Keratinocyte (primary cell): ENCODE data around the gene KLHL6. TPM values are rescaled to one million over a fixed set of nuclear protein-coding genes. Genes with fewer than 3 reads are reported as not detected.

ENCODE experiments used
- DNase-seq: peaks from one replicate; pipeline ENCODE4 v3.0.0-alpha.2; 2011; ENCODE audit warnings: low read depth, missing footprints, low spot score
- FAIRE-seq: peaks from 2 replicates; lab custom pipeline; 2011; peaks lifted over from hg19 to GRCh38; lab: Jason Lieb, UNC
- H2AFZ ChIP-seq: 2 replicates; pipeline ENCODE4 v1.6.0; 2012; ENCODE audit warnings: low read length, control low read depth, inconsistent platforms; ENCODE audit not compliant: control insufficient read depth
- H3K27ac ChIP-seq: 2 replicates; pipeline ENCODE4 v1.5.1; 2011; ENCODE audit warnings: low read length; ENCODE audit not compliant: control insufficient read depth, insufficient read depth
- H3K27me3 ChIP-seq: 3 replicates; pipeline ENCODE4 v1.6.0; 2011; ENCODE audit warnings: low read length; ENCODE audit not compliant: control insufficient read depth, insufficient read depth; ENCODE audit errors: extremely low read depth
- H3K36me3 ChIP-seq, 2 experiments: 2 replicates in 1 of 2; 3 replicates in 1 of 2; pipeline ENCODE4 v1.5.1; 2011; ENCODE audit warnings: low read length in 2 of 2, mild to moderate bottlenecking in 1 of 2; ENCODE audit not compliant: control insufficient read depth in 2 of 2, insufficient read depth in 2 of 2; ENCODE audit errors: extremely low read depth in 1 of 2
- H3K4me1 ChIP-seq: 3 replicates; pipeline ENCODE4 v1.5.1; 2011; ENCODE audit warnings: low read length; ENCODE audit not compliant: control insufficient read depth, insufficient read depth; ENCODE audit errors: extremely low read depth
- H3K4me2 ChIP-seq: 3 replicates; pipeline ENCODE4 v1.6.0; 2011; ENCODE audit warnings: low read depth, low read length; ENCODE audit not compliant: control insufficient read depth, insufficient read depth; ENCODE audit errors: extremely low read depth
- H3K4me3 ChIP-seq, 3 experiments: fragments of 200-600 bp in 1 of 3; sonication (generic) in 1 of 3; 2 replicates in 2 of 3; 3 replicates in 1 of 3; pipeline ENCODE4 v1.5.1; 2011 to 2016; ENCODE audit warnings: low read length in 3 of 3, mild to moderate bottlenecking in 3 of 3, control low read depth in 2 of 3, inconsistent platforms in 1 of 3, low read depth in 1 of 3, mixed read lengths in 1 of 3, mixed run types in 1 of 3, moderate library complexity in 1 of 3; ENCODE audit not compliant: control insufficient read depth in 2 of 3, insufficient read depth in 2 of 3; ENCODE audit errors: extremely low read depth in 1 of 3
- H3K79me2 ChIP-seq: 2 replicates; pipeline ENCODE4 v1.6.0; 2012; ENCODE audit warnings: low read length; ENCODE audit not compliant: control insufficient read depth, insufficient read depth
- H3K9ac ChIP-seq: 3 replicates; pipeline ENCODE4 v1.6.0; 2011; ENCODE audit warnings: low read length; ENCODE audit not compliant: control insufficient read depth, insufficient read depth; ENCODE audit errors: extremely low read depth
- H3K9me1 ChIP-seq: 3 replicates; pipeline ENCODE4 v1.6.0; 2011; ENCODE audit warnings: low read length; ENCODE audit not compliant: control insufficient read depth, insufficient read depth; ENCODE audit errors: extremely low read depth
- H3K9me3 ChIP-seq: 2 replicates; pipeline ENCODE4 v1.5.1; 2012; ENCODE audit warnings: low read depth, low read length; ENCODE audit not compliant: control insufficient read depth
- H4K20me1 ChIP-seq: 3 replicates; pipeline ENCODE4 v1.6.0; 2011; ENCODE audit warnings: low read length; ENCODE audit not compliant: control insufficient read depth, insufficient read depth; ENCODE audit errors: extremely low read depth
- CTCF ChIP-seq, 3 experiments: IDR thresholded peaks in 1 of 3; conservative IDR thresholded peaks in 1 of 3; optimal IDR thresholded peaks in 1 of 3; 2 replicates in 2 of 3; 3 replicates in 1 of 3; pipeline versions ENCODE3 to v1.5.1; 2011; ENCODE audit warnings: low read length in 3 of 3, mild to moderate bottlenecking in 3 of 3, moderate library complexity in 2 of 3, control low read depth in 1 of 3, inconsistent platforms in 1 of 3; ENCODE audit not compliant: insufficient read depth in 2 of 3; ENCODE audit errors: extremely low read depth in 1 of 3
- EZH2 ChIP-seq: IDR thresholded peaks from one replicate; pipeline ENCODE4 v1.6.1; 2012; ENCODE audit warnings: inconsistent platforms, mild to moderate bottlenecking, low read length, moderate library complexity
- dilution Hi-C: fragments of 300-500 bp; cut with MboI; formaldehyde crosslinking; loops from one replicate; pipeline ENCODE4 v1.7.0; 2020; ENCODE audit warnings: low sequenced_read_pairs; ENCODE audit not compliant: extremely low pct_ligation_motif_present
- polyA plus RNA-seq, 5 experiments: library from polyadenylated mRNA; depleted of rRNA in 3 of 5; stranded (reverse) in 3 of 5; stranded (forward) in 1 of 5; unstranded in 1 of 5; fragments of >200 nt; gene quantifications; 1 replicate in 1 of 5; 2 replicates in 3 of 5; 3 replicates in 1 of 5; pipeline versions ENCODE4 v1.2.1 to v1.2.3, GENCODE V29; 2011 to 2012; ENCODE audit warnings: missing spikeins in 2 of 5, low read depth in 1 of 5, low replicate concordance in 1 of 5

KLHL6 gene
- polyA plus RNA-seq, 1 donor (not counting 4 experiments of a cell fraction or from before 2014, with no cell fraction given), result 0.10 TPM

GRCh38 chr3:183578179-183578578 lies 22.7 kb upstream of the KLHL6 start:
- no peaks in the 10 kb centered on the region for H3K36me3 ChIP-seq
- no peak overlapping the region for H3K4me2 ChIP-seq
- dilution Hi-C loops, result no loop called here
- H2AFZ ChIP-seq, result no peak overlapping the region
- H3K4me1 ChIP-seq, result no peaks in the 10 kb centered on the region
- H3K27ac ChIP-seq, result no peak overlapping the region
- FAIRE-seq (no peak), DNase-seq (no peak)
- no peak overlapping the region for H3K9ac ChIP-seq
- H3K9me3 ChIP-seq, result no peaks in the 10 kb centered on the region
- no peaks in the 10 kb centered on the region for H3K79me2 ChIP-seq
- H3K9me1 ChIP-seq, result no peaks in the 10 kb centered on the region
- no peaks in the 10 kb centered on the region for H4K20me1 ChIP-seq
- peaks cover 8% of the 10 kb centered on the region for H3K27me3 ChIP-seq
- TF ChIP-seq CTCF (optimal IDR thresholded peaks at IDR 0.05 in 1 of 3, IDR thresholded peaks at IDR 0.05 in 1 of 3, conservative IDR thresholded peaks at IDR 0.05 in 1 of 3; ENCODE audit: extremely low read depth in 1 of 3, insufficient read depth in 2 of 3, low read length in 3 of 3) (no peak), EZH2 (no peak)
- no peak overlapping the region for H3K4me3 ChIP-seq

- dilution Hi-C loops, result no loop called here
- H3K4me3 ChIP-seq, result no peak overlapping the region
These were observed 21.8 kb upstream of the KLHL6 start for GRCh38 chr3:183577346-183577745.

More at GRCh38 chr3:183577346-183577745, 21.8 kb upstream of the KLHL6 start:
- DNase-seq (no peak), FAIRE-seq (no peak)
- Histone ChIP-seq H3K36me3 (no peaks in the 10 kb centered on the region), H4K20me1 (no peaks in the 10 kb centered on the region), H3K9ac (no peak overlapping the region), H3K4me2 (no peak overlapping the region), H3K79me2 (no peaks in the 10 kb centered on the region), H3K9me1 (no peaks in the 10 kb centered on the region), H3K27ac (no peak overlapping the region), H3K4me1 (no peaks in the 10 kb centered on the region), H2AFZ (no peak overlapping the region), H3K27me3 (peaks cover 8% of the 10 kb centered on the region), H3K9me3 (no peaks in the 10 kb centered on the region)
- TF ChIP-seq EZH2 (no peak), CTCF (optimal IDR thresholded peaks at IDR 0.05 in 1 of 3, IDR thresholded peaks at IDR 0.05 in 1 of 3, conservative IDR thresholded peaks at IDR 0.05 in 1 of 3; ENCODE audit: extremely low read depth in 1 of 3, insufficient read depth in 2 of 3, low read length in 3 of 3) (no peak)
